ENCODE measurements around the gene STYXL2.

- TF ChIP-seq, protein P1, sequence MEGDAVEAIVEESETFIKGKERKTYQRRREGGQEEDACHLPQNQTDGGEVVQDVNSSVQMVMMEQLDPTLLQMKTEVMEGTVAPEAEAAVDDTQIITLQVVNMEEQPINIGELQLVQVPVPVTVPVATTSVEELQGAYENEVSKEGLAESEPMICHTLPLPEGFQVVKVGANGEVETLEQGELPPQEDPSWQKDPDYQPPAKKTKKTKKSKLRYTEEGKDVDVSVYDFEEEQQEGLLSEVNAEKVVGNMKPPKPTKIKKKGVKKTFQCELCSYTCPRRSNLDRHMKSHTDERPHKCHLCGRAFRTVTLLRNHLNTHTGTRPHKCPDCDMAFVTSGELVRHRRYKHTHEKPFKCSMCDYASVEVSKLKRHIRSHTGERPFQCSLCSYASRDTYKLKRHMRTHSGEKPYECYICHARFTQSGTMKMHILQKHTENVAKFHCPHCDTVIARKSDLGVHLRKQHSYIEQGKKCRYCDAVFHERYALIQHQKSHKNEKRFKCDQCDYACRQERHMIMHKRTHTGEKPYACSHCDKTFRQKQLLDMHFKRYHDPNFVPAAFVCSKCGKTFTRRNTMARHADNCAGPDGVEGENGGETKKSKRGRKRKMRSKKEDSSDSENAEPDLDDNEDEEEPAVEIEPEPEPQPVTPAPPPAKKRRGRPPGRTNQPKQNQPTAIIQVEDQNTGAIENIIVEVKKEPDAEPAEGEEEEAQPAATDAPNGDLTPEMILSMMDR (IDR thresholded peaks at IDR 0.05) = no peak
- TF ChIP-seq EP300 (IDR thresholded peaks at IDR 0.05) (no peak), POLR2A (IDR thresholded peaks at IDR 0.05) (no peak)
Measured at GRCh38 chr1:167114725-167115124, 20.9 kb downstream of the STYXL2 start.
